ENCODE results near the gene BTBD19.
A peak's percentile ranks its signal among the peaks of the same experiment; 100 is the strongest.
"Not testable (repeated sequence)": the region's sequence is repeated elsewhere in the genome, so short reads cannot be mapped to it uniquely, and the experiment has no call there.

Gene BTBD19

DNA sequence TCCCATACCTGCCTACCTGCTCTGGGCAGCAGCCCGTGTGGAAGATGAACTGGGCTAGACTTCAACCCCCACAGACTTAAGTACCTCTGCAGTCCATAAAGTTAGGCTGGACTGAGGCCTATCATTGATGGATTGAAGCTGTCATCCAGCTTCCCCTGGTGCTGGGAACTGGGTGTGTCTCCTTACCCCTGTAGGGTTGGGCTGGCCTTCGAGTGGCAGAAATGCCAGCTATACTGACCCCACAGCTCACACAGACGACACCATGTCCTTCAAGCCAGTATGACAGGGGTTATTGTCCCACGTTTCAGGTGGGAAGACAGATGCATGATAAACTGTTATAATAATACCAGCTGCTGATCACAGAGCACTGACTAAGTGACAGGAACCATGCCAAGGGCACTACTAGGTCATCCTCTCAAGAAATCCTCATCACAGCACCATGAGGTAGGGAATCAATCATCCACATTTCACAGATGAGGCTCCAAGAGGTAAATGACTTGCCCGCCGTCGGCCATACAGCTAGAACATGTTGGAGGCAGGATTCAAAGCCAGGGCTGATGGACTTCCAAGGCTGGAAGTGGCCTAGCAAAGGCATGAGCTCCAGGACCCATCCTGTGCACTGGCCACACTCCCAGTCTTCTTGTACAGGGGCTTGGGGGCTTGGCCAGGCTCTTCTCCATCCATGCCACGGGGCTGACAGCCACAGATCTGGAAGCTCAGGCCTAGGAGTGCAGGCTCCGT lies 20.0 kb upstream of the BTBD19 start, which contains the start of gene BEST4:
TSS of gene BEST4 (minus strand) at position 51 of the 741 bp plus-strand sequence. CDS start 465 bp downstream, outside the sequence.
- no peak for DNase-seq

DNA sequence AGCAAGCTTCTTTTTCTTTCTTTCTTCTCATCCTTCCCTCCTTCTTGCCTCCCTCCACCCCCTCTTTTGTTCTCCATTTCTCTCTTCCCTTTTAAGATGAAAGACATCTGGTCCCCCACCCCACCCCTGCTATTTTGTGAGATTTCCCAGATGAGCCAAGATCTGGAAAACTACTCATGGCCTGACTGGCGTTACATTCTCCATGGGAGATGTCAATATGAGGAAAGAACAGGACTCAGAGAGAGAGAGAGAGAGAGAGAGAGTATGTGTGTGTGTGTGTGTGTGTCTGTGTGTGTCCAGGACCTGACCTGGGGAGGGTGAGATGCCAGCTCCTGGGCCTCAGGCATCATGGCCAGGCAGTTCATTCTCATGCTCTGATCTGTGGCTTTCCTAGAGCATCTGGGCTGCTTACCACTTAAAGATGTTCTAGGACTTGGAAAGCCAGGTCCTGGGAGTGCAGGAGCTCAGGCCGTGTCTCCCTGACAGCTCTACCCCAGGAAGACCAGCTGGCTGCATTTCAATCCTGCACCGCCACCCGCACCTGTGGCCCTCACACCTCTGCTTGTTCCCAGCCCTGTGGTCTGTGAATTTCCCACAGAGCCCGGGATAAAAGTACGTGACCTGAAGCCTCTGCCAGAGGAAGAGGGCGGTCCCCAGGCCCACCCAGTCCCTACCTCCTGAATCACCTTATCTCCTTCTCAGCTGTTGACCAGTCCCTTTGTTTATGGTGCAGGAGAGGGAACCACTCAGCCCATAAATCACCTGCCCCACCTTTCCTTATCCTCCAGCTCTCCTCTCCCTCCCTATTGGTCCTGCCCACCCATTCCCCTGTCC lies 17.1 kb upstream of the BTBD19 start:
- DNase-seq: no peak

DNA sequence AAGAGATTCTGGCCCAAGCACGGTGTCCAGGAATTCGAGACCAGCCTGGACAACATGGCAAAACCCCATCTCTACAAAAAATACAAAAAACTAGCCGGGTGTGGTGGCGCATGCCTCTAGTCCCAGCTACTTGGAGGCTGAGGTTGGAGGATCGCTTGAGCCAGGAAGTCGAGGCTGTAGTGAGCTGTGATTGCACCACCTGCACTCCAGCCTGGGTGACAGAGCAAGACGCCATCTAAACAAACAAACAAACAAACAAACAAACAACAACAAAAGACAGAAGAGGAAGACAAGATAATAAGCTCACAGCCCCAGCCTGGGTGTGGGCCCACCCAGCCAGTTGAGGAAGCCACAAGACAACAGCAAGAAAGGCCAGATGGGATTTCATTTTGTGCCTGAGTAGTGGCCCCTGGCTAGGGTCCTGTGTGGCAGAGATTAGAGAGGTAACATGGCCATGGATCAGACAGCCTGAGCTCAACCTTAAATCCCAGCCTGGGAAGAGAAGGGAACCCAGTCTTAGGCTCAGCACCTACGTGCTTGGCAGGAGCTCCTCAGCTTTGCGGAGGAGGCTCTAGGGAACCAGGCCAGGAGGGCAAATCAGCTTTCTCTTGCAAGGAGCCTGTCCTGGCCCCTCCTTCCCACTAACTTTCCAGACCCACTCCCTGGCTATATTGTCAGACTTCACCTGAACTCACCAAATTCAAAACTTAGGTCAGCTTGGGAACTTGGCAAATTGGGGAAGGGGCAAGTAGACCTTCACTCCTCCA lies 15.4 kb upstream of the BTBD19 start:
- DNase-seq: no peak

DNA sequence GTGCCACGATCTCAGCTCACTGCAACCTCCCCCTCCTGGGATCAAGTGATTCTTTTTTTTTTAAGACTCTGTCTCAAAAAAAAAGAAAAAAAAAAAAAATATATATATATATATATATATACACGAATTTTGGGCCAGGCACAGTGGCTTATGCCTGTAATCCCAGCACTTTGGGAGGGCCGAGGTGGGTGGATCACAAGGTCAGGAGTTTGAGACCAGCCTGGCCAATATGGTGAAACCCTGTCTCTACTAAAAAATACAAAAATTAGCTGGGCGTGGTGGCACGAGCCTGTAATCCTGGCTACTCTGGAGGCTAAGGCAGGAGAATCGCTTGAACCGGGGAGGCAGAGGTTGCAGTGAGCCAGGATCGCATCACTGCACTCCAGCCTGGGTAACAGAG lies 10.4 kb upstream of the BTBD19 start:
- not testable (repeated sequence) for DNase-seq

DNA sequence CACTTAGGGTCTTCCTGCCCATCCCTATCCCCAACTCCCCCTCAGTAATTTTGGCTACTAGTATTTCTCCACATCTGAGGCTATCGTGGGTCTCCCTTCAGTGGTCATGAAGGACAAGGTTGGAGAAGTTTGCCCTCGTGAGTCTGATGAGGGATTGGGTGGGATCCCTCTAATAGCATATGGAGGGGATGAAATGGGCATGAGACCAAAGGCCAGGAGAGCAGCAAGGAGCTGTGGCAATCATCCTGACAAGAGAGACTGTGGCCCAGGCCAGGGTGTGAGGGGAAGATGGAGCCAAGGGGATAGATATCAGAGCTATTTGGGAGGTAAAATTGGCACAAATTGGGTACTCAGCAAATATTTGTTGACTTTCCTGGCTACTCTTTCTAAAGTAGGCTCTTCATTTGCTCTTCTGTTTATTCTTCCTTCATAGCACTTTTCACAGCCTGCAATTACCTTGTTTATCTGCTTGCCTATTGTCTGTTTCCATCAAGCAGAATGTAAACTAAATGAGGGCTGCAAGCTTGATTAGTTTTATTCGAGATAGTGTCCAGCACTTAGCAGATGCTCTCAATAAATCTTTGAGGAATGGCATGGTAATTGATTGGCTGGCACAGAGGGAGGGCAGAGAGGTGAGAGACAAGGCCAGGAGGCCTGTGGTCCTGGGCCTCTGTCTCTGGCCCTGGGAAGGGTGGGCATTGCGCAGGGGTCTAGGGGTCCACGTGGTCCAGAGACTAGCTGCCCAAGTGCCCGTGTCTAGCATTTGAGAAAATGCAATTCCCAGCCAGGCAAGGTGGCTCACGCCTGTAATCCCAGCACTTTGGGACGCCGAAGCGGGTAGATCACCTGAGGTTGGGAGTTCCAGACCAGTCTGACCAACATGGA lies 9.6 kb upstream of the BTBD19 start:
- DNase-seq: no peak

DNA sequence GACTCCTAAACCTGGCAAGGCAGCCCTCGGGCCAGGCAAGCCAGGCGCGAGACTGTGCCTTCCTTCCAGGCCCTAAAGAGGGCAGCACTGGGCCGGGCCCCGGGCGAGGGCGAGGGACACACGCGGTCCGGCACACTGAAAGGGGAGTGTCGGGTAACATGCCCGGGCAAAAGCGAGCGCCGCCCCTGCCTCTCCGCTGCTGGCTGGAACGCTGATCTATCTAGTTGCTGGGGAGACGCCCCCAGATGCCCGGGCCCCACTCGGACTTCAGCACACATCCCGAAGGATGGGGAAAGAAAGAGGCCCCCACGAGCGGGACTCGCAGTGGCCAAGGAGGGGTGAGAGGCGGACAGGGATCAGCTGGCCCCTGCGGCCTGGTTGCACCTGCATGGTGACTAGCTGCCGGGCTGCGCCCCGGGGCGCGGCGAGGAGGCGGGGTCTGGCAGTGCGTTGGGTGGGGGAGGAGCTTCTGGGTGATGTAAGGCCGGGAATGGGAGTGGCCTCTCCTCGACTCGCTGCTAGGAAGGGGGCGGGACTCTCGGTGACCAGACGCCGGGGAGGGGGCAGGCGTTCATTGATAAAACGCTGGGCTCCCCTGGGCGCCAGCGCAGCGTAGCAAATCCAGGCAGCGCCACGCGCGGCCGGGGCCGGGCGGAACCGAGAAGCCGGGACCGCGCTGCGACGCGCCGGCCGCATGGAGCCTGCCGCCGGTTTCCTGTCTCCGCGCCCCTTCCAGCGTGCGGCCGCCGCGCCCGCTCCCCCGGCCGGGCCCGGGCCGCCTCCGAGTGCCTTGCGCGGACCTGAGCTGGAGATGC lies 8.3 kb upstream of the BTBD19 start, which contains the start of gene PLK3:
TSS of gene PLK3 (plus strand) at position 608 of the 815 bp plus-strand sequence. CDS start at position 695, 87 bp downstream.
- peak; percentile 96 for DNase-seq

DNA sequence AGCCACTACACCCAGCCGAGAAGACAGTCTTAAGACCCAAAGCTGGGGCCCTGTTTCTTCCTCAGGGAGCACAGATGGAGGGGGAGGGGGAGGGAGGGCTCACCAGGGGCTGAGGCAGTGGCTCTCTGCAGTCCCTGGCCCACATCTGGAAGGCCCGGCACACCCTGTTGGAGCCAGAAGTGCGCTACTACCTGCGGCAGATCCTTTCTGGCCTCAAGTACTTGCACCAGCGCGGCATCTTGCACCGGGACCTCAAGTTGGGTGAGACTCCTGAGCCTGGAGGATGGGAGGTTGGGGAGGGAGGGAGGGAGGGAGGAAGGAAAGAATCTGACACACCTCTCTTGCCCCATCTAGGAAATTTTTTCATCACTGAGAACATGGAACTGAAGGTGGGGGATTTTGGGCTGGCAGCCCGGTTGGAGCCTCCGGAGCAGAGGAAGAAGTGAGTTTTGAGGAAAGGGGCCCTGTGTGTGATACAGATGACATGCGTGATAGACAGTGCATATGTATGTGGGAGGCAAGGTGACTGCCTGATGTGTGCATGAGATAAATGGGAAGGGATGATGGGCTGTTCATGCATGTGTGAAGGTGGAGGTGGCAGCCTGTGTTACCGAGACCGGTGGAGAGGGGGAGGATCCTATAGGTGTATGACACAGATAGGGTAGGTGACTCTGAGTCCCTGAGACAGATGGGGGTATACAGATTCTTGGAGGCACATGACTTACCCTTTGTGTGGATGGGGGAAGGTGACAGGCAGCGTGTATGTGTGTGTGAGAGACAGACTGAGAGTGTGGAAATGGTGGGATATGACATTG lies 6.6 kb upstream of the BTBD19 start:
- no peak for DNase-seq

DNA sequence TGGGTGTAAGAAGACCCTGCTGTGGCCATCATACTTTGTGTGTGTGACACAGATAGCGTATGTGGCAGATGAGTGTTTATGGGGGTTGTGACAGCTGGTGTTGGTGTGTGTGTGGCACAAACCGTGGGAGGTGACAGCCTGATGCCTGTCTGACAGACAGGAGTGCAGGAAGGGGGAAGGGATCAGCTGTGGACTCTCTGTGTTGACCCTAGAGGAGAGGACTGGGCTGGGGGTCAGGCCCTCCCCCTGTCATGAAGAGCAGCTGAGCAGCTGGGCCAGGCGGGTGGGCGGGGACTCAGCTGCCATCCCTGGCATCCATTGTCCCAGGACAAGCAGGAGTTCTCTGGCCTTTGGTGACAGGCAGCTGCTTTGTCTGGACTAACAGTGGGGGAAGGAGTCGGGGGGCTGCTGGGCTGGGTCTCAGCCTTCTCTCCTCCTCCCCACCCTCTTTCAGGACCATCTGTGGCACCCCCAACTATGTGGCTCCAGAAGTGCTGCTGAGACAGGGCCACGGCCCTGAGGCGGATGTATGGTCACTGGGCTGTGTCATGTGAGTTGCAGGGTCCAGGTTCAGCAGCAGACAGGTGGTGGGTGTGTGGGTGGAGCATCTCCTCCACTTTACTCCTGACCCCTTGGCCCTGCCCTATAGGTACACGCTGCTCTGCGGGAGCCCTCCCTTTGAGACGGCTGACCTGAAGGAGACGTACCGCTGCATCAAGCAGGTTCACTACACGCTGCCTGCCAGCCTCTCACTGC lies 5.8 kb upstream of the BTBD19 start:
- no peak for DNase-seq

DNA sequence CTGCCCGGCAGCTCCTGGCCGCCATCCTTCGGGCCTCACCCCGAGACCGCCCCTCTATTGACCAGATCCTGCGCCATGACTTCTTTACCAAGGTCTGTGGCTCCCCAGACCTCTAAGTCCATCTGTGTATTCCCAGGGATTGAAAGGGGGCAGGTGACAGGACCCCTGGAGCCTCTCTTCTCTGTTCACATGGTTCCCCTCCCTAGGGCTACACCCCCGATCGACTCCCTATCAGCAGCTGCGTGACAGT lies 5.3 kb upstream of the BTBD19 start:
- no peak for DNase-seq

DNA sequence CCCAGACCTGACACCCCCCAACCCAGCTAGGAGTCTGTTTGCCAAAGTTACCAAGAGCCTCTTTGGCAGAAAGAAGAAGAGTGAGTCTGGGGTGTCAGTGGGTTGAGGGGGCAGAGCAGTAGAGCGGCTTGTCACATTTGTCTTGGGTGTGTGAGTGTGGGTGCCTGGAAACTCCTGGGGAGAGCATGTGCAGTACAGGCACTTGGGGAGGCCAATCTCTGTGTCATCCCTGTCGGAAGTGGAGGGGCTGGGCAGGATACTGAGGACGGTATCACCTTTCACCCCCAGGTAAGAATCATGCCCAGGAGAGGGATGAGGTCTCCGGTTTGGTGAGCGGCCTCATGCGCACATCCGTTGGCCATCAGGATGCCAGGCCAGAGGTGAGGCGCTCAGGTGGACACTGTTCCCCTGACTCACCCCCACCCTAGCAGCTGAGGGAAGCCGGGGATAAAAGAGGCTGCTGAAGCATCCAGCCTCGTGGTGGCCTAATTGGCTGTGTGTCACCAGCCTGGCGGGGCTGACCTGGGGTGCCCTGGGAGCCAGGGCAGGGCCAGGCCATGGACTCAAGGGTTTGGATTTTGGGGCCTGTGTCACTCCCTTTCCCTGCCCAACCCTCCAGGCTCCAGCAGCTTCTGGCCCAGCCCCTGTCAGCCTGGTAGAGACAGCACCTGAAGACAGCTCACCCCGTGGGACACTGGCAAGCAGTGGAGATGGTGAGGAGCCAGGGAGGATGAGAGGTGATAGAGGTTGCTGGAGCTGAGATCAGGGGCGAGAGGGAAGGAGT lies 4.8 kb upstream of the BTBD19 start:
- DNase-seq: no peak

DNA sequence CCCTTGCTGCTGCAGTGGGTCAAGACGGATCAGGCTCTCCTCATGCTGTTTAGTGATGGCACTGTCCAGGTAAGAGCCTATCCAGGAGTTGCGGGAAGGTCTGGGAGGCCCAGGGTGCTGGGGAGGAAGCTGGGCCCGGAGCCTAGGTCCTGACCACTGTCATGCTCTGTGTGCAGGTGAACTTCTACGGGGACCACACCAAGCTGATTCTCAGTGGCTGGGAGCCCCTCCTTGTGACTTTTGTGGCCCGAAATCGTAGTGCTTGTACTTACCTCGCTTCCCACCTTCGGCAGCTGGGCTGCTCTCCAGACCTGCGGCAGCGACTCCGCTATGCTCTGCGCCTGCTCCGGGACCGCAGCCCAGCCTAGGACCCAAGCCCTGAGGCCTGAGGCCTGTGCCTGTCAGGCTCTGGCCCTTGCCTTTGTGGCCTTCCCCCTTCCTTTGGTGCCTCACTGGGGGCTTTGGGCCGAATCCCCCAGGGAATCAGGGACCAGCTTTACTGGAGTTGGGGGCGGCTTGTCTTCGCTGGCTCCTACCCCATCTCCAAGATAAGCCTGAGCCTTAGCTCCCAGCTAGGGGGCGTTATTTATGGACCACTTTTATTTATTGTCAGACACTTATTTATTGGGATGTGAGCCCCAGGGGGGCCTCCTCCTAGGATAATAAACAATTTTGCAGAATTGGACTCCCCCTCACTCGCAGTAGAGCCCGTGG lies 2.9 kb upstream of the BTBD19 start:
- no peak for DNase-seq

DNA sequence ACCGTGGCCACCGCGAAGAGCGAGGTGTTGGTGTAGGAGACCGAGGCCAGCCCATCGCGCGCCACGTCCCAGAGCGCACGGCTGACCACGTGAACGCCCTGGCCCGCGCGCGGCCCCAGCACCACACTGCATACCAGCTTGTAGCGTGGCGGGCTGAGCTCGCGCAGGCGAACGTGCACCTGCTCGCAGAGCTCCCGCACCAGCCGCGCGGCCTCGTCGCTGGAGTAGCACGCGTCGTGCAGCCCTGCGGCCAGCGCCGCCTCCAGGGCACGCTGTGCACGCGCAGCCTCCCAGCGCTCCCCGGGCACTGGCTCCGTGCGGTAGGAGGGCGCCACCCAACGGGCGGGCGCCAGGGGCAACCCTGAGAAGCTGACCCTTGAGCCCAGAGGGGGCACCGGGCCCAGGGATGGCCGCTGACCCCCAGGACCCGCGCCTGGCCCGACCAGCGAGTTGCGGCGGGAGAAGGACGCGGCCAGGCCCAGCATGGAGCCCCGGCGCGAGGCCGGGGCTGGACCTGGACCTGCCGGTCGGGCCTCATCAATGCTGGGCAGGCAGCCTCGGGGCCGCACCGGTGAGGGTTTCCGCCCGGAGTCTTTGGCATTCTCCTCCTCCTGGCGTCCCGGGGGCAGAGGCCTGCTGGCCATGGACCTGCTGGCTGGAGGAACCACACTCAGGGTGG lies 2.2 kb upstream of the BTBD19 start:
- DNase-seq: no peak

DNA sequence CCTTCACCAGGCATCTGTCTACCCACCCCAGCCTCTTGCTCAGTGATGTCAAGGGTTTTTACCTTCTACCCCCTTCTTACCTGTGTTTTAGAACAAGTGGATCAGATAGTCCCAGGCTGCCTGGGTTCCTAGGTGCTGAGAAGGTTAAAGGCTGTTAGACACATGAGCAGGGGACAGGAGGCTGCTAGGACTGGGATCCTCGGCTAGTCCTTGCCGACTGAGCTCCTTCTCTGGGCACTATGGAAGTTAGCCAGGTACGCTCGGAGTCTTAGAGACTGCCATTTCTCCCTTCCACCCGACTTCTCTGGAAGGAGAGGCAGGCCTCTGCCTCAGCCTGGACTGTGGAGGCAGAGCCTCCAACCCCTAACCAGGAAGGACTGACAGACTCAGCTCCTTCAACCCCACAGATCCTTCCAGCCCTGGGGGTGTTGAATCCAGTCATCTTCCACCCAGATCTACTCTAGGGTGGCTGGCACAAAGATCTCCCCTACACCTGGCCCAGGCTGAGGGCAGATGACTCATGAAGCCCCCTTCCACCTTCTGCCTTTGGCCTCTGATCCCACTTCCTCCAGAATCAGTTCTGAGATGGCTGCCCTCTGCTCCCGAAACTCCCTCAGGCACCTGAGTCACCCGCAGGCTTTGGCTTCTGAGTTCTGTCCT lies 1.5 kb upstream of the BTBD19 start, which contains the start of gene DYNLT4:
TSS of gene DYNLT4 (minus strand) at position 648 of the 660 bp plus-strand sequence. CDS start 683 bp downstream, outside the sequence.
- no peak for DNase-seq

DNA sequence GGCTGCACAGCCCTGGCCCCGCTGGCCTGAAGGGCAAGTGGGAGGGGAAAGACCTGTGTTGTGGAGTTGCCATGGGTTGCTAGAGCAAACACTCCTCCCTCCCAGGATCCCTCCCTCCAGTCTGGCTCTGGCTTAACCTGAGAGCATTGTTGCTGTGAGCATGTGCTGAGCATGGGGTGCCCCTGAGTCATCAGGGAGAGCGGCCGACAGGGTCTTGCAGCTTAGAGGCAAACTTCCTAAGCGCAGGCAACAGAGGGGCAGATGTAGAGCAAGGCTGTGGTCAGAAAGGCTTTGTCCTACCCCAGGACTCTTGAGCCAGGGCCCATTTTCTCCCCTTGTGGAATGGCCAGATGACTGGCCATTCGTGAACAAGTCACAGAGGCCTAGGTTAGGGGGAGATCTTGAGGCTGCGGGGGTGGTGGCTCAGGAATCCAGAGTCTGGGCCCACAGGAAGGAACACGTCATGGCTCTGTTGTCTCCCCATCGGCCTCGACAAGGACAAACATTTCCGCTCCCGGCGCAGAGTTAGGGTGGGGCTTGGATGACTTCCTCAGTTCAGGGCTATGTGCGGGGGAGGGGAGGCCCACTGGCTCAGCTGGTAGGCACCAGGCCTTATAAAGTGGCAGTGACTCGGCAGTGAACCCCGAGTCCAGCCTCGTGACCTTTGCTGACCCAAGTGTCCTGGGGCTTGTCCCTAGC lies 810 bp upstream of the BTBD19 start:
- peak; percentile 100 for DNase-seq

DNA sequence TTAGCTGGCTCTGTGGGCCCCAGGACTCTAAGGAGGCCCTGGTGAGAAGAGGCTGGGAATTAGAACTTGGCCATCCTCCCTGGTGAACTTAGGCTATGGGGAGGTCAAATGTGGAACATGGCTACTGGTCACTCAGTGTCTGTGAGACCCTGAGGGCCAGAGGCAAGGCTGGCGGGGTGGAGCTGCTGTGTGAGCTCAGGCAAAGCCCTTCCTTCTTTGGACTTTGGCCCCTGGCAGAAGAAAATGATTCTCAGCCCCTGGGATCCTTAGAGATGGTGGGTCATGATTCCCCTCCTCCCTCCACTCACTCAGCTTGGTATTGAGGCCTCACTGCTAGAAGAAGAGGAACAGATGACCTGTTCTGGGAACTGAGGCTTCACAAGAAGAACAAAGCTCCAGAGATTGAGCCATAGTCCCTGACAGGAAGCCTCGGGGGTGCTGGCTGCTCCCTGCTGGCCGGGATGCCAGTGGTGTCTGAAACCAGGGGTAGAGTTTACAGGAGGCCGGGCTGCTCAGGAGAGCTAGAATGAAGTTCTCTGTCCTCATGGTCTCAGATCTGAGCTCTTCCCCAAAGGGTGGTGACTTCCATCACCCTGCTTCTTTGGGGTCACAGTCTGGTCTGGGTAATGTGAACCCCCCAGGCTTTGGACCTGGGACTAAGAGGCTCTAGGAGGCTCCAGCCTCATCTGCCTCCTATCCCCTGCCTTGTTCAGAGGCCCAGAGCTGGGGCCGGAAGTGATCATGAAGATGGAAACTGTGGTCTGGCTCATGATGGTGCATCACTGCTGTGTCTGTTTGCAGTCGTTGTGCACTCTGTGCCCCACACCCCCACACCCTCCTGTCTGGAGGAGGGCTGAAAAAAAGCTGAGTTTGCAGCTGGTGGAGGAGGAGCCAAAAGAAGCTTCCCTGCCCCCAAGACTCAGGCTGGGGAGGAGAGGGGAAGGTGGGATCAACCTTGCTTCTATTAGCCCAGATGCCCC lies 905 bp downstream of the BTBD19 start:
- DNase-seq: peak; percentile 75
